ENCODE measurements around the gene HIBADH.

Gene HIBADH

GRCh38 chr7:27491534-27491933 lies 171.1 kb downstream of the HIBADH start:
- DNase-seq (ENCODE audit: low read depth) = no peak

GRCh38 chr7:27487509-27487908 lies 175.2 kb downstream of the HIBADH start:
- no peak for DNase-seq (ENCODE audit: low read depth)

- no peak for DNase-seq (ENCODE audit: low read depth)
Measured at GRCh38 chr7:27484451-27484850, 178.2 kb downstream of the HIBADH start.

- no peak for DNase-seq (ENCODE audit: low read depth)
Measured at GRCh38 chr7:27482219-27482618, 180.5 kb downstream of the HIBADH start.

- no peak for DNase-seq (ENCODE audit: low read depth)
Measured at GRCh38 chr7:27478556-27478955, 184.1 kb downstream of the HIBADH start.

GRCh38 chr7:27478084-27478483 lies 184.6 kb downstream of the HIBADH start:
- DNase-seq (ENCODE audit: low read depth) = no peak

GRCh38 chr7:27476493-27476892 lies 186.2 kb downstream of the HIBADH start:
- no peak for DNase-seq (ENCODE audit: low read depth)

Measured in HS-5 (cell line).